ENCODE results near the gene CCDC88C. TPM values are rescaled to one million over a fixed set of nuclear protein-coding genes. Genes with fewer than 3 reads are reported as not detected.

Gene CCDC88C
- total RNA-seq, 2 experiments from 2014 or later, result 83.6 to 87.8 TPM

DNA sequence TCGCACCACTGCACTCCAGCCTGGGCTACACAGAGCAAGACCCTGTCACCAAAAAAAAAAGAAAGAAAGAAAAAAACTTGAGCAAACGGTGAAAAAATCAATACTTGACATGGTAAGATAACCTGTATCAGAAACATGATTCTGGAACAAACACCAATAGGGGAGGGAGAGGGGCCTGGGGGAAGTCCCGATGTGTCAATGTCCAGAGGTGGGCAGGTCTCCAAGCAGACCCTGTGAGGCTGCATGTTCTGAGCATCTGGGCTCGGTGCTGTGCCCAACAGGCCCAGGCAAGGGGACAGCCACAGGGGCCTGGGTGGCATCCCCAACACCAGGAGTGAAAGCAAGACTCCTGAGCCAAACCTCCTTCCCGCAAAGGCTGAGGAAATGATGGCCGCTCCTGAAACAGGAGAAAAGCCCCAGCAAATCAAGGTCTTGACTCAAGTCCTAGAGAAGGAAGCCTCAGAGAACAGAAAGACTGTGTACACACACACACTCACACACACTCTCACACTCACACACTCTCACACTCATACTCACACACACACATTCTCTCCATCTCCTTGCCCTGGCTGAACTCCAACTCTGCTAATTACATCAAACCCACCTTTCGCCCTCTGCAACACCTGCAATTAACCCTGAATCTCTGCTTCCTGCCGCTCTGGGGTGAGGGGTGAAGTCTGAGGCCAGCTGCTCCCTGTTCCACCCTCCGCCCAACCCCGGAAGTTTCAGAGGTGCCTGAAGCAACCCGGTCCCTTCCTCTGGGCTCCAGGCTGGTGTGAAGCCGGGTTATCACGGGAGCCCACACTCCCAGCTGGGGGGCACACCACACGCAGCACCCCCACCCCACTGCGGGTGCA, 20.4 kb downstream of the CCDC88C start:
- H3K27ac Mint-ChIP-seq, result peak overlapping the region; percentile 95
- TF ChIP-seq, protein P1, sequence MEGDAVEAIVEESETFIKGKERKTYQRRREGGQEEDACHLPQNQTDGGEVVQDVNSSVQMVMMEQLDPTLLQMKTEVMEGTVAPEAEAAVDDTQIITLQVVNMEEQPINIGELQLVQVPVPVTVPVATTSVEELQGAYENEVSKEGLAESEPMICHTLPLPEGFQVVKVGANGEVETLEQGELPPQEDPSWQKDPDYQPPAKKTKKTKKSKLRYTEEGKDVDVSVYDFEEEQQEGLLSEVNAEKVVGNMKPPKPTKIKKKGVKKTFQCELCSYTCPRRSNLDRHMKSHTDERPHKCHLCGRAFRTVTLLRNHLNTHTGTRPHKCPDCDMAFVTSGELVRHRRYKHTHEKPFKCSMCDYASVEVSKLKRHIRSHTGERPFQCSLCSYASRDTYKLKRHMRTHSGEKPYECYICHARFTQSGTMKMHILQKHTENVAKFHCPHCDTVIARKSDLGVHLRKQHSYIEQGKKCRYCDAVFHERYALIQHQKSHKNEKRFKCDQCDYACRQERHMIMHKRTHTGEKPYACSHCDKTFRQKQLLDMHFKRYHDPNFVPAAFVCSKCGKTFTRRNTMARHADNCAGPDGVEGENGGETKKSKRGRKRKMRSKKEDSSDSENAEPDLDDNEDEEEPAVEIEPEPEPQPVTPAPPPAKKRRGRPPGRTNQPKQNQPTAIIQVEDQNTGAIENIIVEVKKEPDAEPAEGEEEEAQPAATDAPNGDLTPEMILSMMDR (IDR thresholded peaks at IDR 0.05), result no peak
- CTCF ChIA-PET, result interaction anchor here (0.8 to 10.3 kb wide), 9 partner anchors 9 to 75 kb away, joined by 3 to 112 read pairs (median 4); partner anchors contain the start of gene CCDC88C
- H3K27me3 Mint-ChIP-seq, result no peaks in the 10 kb centered on the region
- H3K4me3 Mint-ChIP-seq, result peak overlapping the region; percentile 70
- H3K36me3 Mint-ChIP-seq (ENCODE audit: low read depth), result peaks cover 46% of the 10 kb centered on the region
- ATAC-seq, result peak; percentile 73
- H3K4me1 Mint-ChIP-seq (ENCODE audit: low read depth), result peaks cover 89% of the 10 kb centered on the region
- intact Hi-C loops (cut with micrococcal nuclease), result no loop called here
- H3K9me3 Mint-ChIP-seq, result no peaks in the 10 kb centered on the region
- peak; percentile 80 for DNase-seq
- POLR2A ChIA-PET, result interaction anchor here (0.9 to 13.8 kb wide), 11 partner anchors 10 to 74 kb away, joined by 3 to 214 read pairs (median 5); partner anchors contain the start of gene CCDC88C

DNA sequence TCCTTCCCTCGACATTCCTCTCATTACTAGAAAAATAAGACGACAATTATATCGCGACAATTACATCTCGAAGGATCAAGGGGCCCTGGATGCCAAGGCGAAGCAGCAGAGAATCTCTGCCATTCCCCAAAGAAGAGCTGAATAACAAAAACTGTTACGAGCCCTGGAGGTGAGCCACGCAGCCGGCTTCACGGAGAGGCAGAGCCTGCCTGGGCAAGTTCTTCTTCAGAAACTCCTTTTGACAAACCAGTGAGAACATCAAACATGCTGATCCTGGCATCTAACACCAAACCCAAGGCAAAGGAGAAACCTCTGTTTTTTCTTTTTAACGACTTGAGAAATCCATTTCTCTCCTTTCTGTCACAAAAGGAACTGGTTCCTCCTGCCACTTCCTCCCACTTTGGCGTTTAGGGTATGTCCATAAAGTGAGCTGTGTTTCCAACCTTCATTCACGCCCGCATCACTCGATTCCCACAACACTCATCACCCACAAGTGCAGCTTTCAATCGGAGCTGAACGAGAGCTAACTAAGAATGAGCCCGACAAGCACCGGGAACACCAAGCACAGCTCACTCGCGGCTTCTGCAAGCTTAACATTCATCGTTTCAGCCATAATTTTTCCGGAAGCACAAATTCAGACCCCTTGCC, 21.5 kb downstream of the CCDC88C start:
- no peaks in the 10 kb centered on the region for H3K9me3 Mint-ChIP-seq
- intact Hi-C loops (cut with micrococcal nuclease), result no loop called here
- peaks cover 49% of the 10 kb centered on the region for H3K36me3 Mint-ChIP-seq (ENCODE audit: low read depth)
- DNase-seq, result no peak
- ATAC-seq, result no peak
- H3K4me1 Mint-ChIP-seq (ENCODE audit: low read depth), result peaks cover 89% of the 10 kb centered on the region
- peak overlapping the region; percentile 70 for H3K4me3 Mint-ChIP-seq
- no peaks in the 10 kb centered on the region for H3K27me3 Mint-ChIP-seq
- CTCF ChIA-PET, result interaction anchor here (0.8 to 10.3 kb wide), 6 partner anchors 10 to 73 kb away, joined by 3 to 112 read pairs (median 3); no protein-coding TSS in a partner anchor
- peak overlapping the region; percentile 95 for H3K27ac Mint-ChIP-seq
- POLR2A ChIA-PET, result interaction anchor here (0.9 to 13.8 kb wide), 5 partner anchors 18 to 72 kb away, joined by 3 to 214 read pairs (median 5); partner anchors contain the start of gene CCDC88C
- TF ChIP-seq, protein P1 (IDR thresholded peaks at IDR 0.05), result no peak

DNA sequence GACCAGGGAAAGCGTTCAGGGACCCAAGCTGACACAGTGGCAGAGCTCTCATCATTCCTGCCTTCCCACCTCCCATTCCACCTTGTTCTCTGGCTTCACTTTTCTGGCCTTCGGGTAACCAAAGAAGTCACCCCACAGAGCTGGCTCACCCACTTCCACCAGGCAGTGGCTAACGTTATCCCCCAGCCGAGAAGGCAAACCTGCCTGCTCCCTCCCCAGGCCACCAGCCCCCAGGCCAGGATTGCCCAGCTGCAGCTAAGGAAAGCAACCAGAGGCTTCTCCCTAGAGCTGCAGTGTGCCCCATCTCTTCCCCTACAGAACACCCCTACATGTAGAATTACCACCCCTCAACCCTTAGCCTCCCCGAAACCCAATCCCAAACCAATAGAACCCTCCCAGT, 22.2 kb downstream of the CCDC88C start:
- no peaks in the 10 kb centered on the region for H3K9me3 Mint-ChIP-seq

DNA sequence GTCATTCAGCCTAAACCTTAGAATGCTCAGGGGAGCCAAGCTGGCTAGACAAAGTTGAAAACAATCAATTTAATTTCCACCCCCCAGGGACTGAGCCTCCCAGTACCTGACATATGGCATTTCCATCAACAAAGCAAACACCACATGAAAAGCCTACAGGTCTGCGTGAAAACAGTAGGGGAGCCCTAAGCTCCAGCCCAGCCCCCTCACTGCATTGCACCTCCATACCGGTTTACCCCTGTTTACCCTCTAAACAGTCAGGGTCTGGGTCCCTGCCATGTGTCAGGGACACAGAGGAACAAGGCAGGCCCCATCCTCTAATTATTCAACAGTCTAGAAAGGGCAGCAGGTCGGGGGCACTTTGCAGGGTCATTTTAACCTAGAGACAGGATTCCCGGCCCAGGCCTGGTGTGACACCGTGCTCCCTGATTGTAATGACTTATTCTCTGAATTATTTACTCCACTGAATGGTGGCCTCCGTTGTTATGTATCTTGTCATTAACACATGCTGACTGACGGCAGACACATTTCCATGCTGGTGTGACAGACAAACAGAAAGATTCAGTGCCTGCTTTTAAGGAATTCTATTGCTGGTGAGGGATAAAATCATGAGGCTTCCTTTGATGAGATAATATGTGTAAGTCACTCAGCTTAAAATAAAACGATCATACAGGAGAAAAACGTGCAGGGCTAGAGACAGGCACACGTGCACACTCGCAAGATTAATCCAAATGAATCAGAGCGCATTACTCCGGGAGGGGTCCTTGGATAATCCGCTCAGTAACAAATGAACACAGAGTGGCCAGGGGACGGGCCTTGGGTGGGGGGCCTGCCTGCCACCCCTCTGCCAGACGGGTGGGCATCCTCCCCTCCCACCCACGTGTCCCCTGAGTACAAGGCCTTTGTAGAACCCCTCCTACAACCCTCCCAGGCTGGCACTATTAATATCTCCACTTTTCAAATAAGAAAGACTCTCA, 23.2 kb downstream of the CCDC88C start:
- ChIA-PET POLR2A (interaction anchor here (1.1 to 13.8 kb wide), 3 partner anchors 20 to 41 kb away, joined by 4 to 214 read pairs (median 111); partner anchors contain the start of gene CCDC88C), CTCF (interaction anchor here (0.7 to 6.7 kb wide), 5 partner anchors 16 to 71 kb away, joined by 3 to 46 read pairs (median 4); no protein-coding TSS in a partner anchor)
- Mint-ChIP-seq H3K27ac (peak overlapping the region; percentile 95), H3K27me3 (no peaks in the 10 kb centered on the region), H3K36me3 (ENCODE audit: low read depth) (peaks cover 53% of the 10 kb centered on the region), H3K9me3 (no peaks in the 10 kb centered on the region), H3K4me1 (ENCODE audit: low read depth) (peaks cover 92% of the 10 kb centered on the region), H3K4me3 (no peak overlapping the region)
- DNase-seq (no peak), ATAC-seq (no peak)
- TF ChIP-seq, protein P1 (IDR thresholded peaks at IDR 0.05), result no peak
- intact Hi-C loops (cut with micrococcal nuclease), result no loop called here

More for the DNA sequence above, 22.2 kb downstream of the CCDC88C start:
- TF ChIP-seq, protein P1 (IDR thresholded peaks at IDR 0.05), result no peak
- H3K4me3 Mint-ChIP-seq, result peak overlapping the region; percentile 70
- H3K27ac Mint-ChIP-seq, result peak overlapping the region; percentile 95
- POLR2A ChIA-PET, result interaction anchor here (1.2 to 13.8 kb wide), 4 partner anchors 19 to 45 kb away, joined by 3 to 214 read pairs (median 18); partner anchors contain the start of gene CCDC88C
- CTCF ChIA-PET, result interaction anchor here (1.1 to 10.3 kb wide), 5 partner anchors 10 to 72 kb away, joined by 3 to 112 read pairs (median 3); no protein-coding TSS in a partner anchor
- intact Hi-C loops (cut with micrococcal nuclease), result no loop called here
- DNase-seq (no peak), ATAC-seq (no peak)
- no peaks in the 10 kb centered on the region for H3K27me3 Mint-ChIP-seq
- H3K4me1 Mint-ChIP-seq (ENCODE audit: low read depth), result peaks cover 91% of the 10 kb centered on the region
- peaks cover 51% of the 10 kb centered on the region for H3K36me3 Mint-ChIP-seq (ENCODE audit: low read depth)

Data from activated CD8-positive, alpha-beta T cell treated with anti-CD3 and anti-CD28 coated beads for 36 hours (primary cell).